ENCODE measurements around the gene SRGAP3. TPM values are rescaled to one million over a fixed set of nuclear protein-coding genes. Genes with fewer than 3 reads are reported as not detected.

SRGAP3 gene
- total RNA-seq, 4 donors from 2014 or later = 6.7 to 24.8 (median 19.7) TPM

DNA sequence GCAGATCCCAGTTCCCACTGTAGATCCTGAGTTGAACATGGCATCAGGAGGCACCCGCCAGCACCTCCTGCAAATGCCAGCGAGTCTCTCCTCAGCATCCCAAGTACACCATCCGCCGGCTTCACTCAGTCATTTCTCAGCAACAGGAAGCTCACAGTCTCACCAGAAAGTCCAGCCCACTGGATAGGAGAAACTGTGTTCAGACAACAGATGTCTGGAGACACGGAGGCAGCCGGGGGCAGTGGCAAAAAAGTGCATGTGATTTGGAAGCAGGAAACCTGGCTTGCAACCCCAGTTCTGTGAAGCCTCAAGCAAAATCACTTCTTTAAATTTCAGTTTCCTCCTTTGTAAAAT is 68.7 kb downstream of the SRGAP3 start:
- Histone ChIP-seq H3K36me3 (no peaks in the 10 kb centered on the region), H3K9me3 (no peaks in the 10 kb centered on the region), H3K4me3 (no peak overlapping the region), H3K4me1 (no peaks in the 10 kb centered on the region), H3K27ac (peak overlapping the region in 1 of 4 donors; percentile 26), H3K27me3 (no peaks in the 10 kb centered on the region)
- TF ChIP-seq POLR2A (IDR thresholded peaks at IDR 0.05) (no peak), CTCF (IDR thresholded peaks at IDR 0.05) (no peak)
- no peak for DNase-seq

DNA sequence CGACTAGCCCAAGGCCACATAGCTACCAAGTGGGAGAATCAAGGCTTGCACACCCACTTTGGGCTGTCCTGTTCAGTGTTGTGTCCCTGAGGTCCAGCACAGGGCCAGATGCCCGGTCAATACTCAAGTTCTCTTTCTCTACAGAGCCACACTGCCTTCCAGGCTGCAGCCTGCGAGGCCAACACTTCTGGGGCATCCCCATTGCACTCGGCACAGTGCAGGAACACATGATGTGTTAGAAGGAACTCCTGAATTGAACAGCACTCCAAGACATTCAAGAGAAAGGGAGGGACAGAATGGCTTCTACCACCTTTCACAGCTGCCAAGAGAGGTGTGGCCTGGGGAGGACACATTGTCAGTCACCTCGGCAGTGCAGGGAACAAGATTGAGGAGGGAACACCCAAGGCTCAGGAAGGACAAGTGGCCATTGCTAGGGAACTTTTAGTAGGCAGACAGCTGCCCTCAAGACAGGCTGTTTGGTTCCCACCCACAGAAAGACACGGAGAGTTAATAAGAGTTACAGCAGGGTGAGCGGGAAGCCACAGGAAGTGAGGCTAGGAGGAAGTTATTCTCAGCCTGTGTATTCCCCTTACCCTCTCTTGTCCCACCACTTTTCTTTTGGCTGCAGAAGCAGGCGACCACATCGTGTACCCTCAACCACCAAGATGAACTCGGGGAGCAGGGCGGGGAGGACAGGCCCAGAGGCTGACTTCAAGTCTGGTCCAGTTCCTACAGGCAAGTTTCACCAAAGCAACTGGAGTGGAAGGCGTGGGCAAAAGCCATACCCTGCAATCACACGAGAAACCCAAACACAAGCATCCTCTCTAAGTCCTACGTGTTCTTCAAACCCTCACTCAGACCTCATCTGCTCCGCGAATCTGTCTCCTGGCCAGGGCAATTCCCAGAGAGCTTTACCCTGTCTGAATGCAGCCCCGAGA is 69.4 kb downstream of the SRGAP3 start:
- TF ChIP-seq POLR2A (IDR thresholded peaks at IDR 0.05) = no peak
- TF ChIP-seq CTCF (IDR thresholded peaks at IDR 0.05) = no peak

GRCh38 chr3:9178697-9179096 is 70.7 kb downstream of the SRGAP3 start:
- no peaks in the 10 kb centered on the region for H3K4me1 ChIP-seq
- H3K4me3 ChIP-seq = no peak overlapping the region
- TF ChIP-seq CTCF (IDR thresholded peaks at IDR 0.05) (no peak), POLR2A (IDR thresholded peaks at IDR 0.05) (no peak)
- H3K36me3 ChIP-seq = no peaks in the 10 kb centered on the region
- H3K27me3 ChIP-seq = no peaks in the 10 kb centered on the region
- H3K27ac ChIP-seq = no peak overlapping the region
- DNase-seq = no peak
- H3K9me3 ChIP-seq = no peaks in the 10 kb centered on the region

More for the DNA sequence above, 69.4 kb downstream of the SRGAP3 start:
- Histone ChIP-seq H3K27ac (peak overlapping the region in 1 of 4 donors; percentile 26), H3K4me1 (no peaks in the 10 kb centered on the region), H3K36me3 (no peaks in the 10 kb centered on the region), H3K4me3 (peak overlapping the region in 1 of 4 donors; percentile 10), H3K9me3 (no peaks in the 10 kb centered on the region), H3K27me3 (no peaks in the 10 kb centered on the region)
- DNase-seq = no peak

- H3K4me1 ChIP-seq = no peaks in the 10 kb centered on the region
- no peaks in the 10 kb centered on the region for H3K36me3 ChIP-seq
- H3K4me3 ChIP-seq = no peak overlapping the region
- no peak for DNase-seq
- no peak for TF ChIP-seq CTCF (IDR thresholded peaks at IDR 0.05)
- no peak for TF ChIP-seq POLR2A (IDR thresholded peaks at IDR 0.05)
- H3K9me3 ChIP-seq = no peaks in the 10 kb centered on the region
- H3K27me3 ChIP-seq = no peaks in the 10 kb centered on the region
- no peak overlapping the region for H3K27ac ChIP-seq
Observed at GRCh38 chr3:9175421-9175820, 74.0 kb downstream of the SRGAP3 start.

- no peak for TF ChIP-seq POLR2A (IDR thresholded peaks at IDR 0.05)
- TF ChIP-seq CTCF (IDR thresholded peaks at IDR 0.05) = no peak
- Histone ChIP-seq H3K4me1 (peaks cover 0 to 5% (median 0%) of the 10 kb centered on the region in 4 donors), H3K27ac (no peak overlapping the region), H3K4me3 (no peak overlapping the region), H3K9me3 (no peaks in the 10 kb centered on the region), H3K27me3 (no peaks in the 10 kb centered on the region), H3K36me3 (no peaks in the 10 kb centered on the region)
- no peak for DNase-seq
Observed at GRCh38 chr3:9173445-9173844, 76.0 kb downstream of the SRGAP3 start.
